Measurements from ENCODE around the gene SYNGR1.

Gene SYNGR1

DNA sequence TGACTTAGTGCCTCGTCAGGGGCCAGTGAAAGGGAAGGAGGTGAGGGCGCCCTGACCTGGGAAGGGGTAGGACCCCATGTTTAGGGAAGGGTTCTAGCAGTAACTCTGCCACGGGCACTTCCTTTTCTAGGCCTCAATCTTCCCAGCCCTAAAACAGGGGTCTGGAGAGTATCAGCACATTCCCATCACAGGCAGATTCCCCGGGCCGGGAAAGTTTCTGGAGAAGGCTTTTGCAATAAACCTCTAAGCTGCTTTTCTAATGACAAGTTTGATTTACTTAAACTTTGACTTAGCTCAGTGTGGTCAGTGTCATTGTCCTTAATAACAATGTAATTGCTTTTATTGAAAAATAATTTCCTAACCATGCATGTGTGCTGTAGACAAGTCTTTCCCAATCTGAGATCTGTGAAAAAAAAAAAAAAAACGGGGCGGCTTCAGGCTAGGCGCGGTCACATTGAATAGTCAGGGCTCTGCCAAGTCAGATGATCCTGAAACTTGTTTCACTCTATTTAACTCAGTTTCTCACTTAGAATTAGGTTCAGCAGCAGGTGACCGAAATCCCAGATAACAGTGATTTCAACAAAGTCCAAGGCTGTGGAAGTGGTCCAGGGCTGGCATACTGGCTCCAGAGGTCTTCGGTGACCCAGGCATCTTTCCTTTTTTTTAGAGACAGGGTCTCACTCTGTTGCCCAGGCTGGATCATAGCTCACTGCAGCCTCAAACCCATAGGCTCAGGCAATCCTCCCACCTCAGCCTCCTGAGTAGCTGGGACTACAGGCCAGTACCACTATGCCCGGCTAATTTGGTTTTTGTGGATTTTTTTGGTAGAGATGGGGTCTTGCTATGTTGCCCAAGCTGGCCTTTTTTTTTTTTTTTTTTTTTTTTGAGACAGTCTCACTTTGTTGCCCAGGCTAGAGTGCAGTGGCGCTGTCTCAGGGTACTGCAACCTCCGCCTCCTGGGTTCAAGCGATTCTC is 30.3 kb downstream of the SYNGR1 start:
- Histone ChIP-seq H3K4me3 (IDR thresholded peaks at IDR 0.05; ENCODE audit: insufficient read depth, low read depth, low read length) (no peak overlapping the region), H3K4me1 (ENCODE audit: low read depth, poor library complexity, severe bottlenecking) (no peaks in the 10 kb centered on the region), H4K20me1 (ENCODE audit: insufficient read depth) (no peaks in the 10 kb centered on the region), H3K36me3 (ENCODE audit: insufficient read depth) (no peaks in the 10 kb centered on the region), H3K27ac (no peak overlapping the region), H3K4me2 (no peak overlapping the region), H2AFZ (ENCODE audit: low read depth) (no peak overlapping the region), H3K79me2 (ENCODE audit: insufficient read depth, low read depth) (no peaks in the 10 kb centered on the region), H3K9ac (no peak overlapping the region), H3K27me3 (ENCODE audit: insufficient read depth, low read depth) (no peaks in the 10 kb centered on the region)
- TF ChIP-seq, protein P1, sequence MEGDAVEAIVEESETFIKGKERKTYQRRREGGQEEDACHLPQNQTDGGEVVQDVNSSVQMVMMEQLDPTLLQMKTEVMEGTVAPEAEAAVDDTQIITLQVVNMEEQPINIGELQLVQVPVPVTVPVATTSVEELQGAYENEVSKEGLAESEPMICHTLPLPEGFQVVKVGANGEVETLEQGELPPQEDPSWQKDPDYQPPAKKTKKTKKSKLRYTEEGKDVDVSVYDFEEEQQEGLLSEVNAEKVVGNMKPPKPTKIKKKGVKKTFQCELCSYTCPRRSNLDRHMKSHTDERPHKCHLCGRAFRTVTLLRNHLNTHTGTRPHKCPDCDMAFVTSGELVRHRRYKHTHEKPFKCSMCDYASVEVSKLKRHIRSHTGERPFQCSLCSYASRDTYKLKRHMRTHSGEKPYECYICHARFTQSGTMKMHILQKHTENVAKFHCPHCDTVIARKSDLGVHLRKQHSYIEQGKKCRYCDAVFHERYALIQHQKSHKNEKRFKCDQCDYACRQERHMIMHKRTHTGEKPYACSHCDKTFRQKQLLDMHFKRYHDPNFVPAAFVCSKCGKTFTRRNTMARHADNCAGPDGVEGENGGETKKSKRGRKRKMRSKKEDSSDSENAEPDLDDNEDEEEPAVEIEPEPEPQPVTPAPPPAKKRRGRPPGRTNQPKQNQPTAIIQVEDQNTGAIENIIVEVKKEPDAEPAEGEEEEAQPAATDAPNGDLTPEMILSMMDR (conservative IDR thresholded peaks at IDR 0.05; ENCODE audit: low read depth, low read length): no peak

DNA sequence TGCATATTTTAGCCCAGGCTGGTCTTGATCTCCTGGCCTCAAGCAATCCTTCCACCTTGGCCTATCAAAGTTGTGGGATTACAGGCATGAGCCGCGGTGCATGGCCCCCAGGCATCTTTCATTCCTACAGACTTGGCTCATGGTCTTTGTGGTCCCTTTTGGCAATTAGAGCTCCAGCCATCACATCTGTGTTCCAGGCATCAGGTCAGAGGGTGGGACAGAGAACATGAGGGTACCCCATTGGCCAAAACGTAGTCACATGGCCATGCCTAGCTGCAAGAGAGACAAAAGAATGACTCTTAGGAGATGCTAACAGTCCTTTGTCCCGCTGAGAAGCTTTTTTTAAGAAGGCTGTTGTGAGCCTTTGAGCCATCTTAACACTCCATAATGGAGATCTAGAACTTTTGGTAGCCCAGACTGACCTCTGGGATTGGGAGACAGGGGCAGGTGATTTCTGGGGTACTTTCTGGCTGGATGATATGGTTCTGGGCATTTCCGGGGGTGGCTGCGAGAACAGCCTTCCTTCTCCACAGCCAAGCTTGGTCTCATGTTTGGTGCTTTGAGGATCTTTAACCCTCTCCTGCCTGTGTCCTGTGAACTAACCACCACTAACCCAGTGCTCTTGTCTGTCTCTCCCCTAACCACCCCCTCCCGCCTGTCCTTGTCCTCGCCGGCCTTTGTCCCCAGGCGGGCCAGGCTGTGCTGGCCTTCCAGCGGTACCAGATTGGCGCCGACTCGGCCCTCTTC is 31.4 kb downstream of the SYNGR1 start:
- no peaks in the 10 kb centered on the region for H3K36me3 ChIP-seq (ENCODE audit: insufficient read depth)
- H3K27me3 ChIP-seq (ENCODE audit: insufficient read depth, low read depth): no peaks in the 10 kb centered on the region
- H2AFZ ChIP-seq (ENCODE audit: low read depth): no peak overlapping the region
- H3K4me2 ChIP-seq: no peak overlapping the region
- TF ChIP-seq, protein P1 (conservative IDR thresholded peaks at IDR 0.05; ENCODE audit: low read depth, low read length): no peak
- no peak overlapping the region for H3K27ac ChIP-seq
- H3K4me3 ChIP-seq (IDR thresholded peaks at IDR 0.05; ENCODE audit: insufficient read depth, low read depth, low read length): no peak overlapping the region
- no peaks in the 10 kb centered on the region for H4K20me1 ChIP-seq (ENCODE audit: insufficient read depth)
- no peaks in the 10 kb centered on the region for H3K4me1 ChIP-seq (ENCODE audit: low read depth, poor library complexity, severe bottlenecking)
- no peaks in the 10 kb centered on the region for H3K79me2 ChIP-seq (ENCODE audit: insufficient read depth, low read depth)
- H3K9ac ChIP-seq: no peak overlapping the region

DNA sequence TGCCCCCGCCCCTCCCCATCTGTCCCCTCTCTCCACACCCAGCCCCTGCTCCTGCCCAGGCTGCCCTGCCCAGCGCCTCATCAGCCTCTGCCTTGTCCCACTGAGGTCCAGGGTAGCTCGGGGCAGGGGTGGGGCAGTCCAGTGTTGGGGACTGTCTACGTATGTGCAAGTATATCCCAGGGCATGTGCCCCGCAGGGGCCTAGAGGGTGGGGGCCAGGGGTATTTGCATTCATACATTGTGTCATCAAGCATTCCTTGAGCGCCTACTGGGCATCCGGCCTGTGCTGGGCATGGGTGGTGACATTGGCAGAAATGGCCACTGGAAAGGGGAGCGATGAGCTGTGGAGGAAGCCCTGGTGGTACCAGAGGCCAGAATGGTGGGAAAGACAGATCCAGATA is 32.1 kb downstream of the SYNGR1 start:
- TF ChIP-seq, protein P1 (conservative IDR thresholded peaks at IDR 0.05; ENCODE audit: low read depth, low read length): no peak
- no peak overlapping the region for H3K4me2 ChIP-seq
- no peaks in the 10 kb centered on the region for H3K27me3 ChIP-seq (ENCODE audit: insufficient read depth, low read depth)
- H4K20me1 ChIP-seq (ENCODE audit: insufficient read depth): no peaks in the 10 kb centered on the region
- H2AFZ ChIP-seq (ENCODE audit: low read depth): no peak overlapping the region
- no peak overlapping the region for H3K4me3 ChIP-seq (IDR thresholded peaks at IDR 0.05; ENCODE audit: insufficient read depth, low read depth, low read length)
- H3K27ac ChIP-seq: no peak overlapping the region
- no peaks in the 10 kb centered on the region for H3K79me2 ChIP-seq (ENCODE audit: insufficient read depth, low read depth)
- H3K9ac ChIP-seq: no peak overlapping the region
- no peaks in the 10 kb centered on the region for H3K36me3 ChIP-seq (ENCODE audit: insufficient read depth)
- no peaks in the 10 kb centered on the region for H3K4me1 ChIP-seq (ENCODE audit: low read depth, poor library complexity, severe bottlenecking)

DNA sequence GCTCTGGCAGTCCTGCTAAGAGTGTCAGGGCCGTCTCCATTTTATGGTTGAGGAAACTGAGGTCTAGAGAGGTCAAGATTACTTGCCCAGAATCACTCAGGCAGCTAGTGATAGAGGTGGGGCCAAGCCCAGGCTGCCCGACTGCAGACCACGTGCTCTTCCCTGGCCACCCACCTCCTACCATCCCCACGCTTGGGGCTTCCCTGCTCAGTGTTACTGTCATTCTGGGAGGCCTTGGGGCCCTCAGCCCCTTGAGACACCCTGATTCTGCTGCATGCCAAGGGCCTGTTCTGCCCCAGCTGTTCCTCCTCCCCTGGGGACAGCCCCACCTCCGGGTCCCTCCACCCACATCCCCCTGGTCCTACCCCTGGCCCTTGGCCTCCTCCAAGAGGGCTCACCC is 32.6 kb downstream of the SYNGR1 start:
- no peaks in the 10 kb centered on the region for H3K79me2 ChIP-seq (ENCODE audit: insufficient read depth, low read depth)
- no peak overlapping the region for H3K4me2 ChIP-seq
- H3K9ac ChIP-seq: no peak overlapping the region

More for the DNA sequence above, 32.6 kb downstream of the SYNGR1 start:
- TF ChIP-seq, protein P1 (conservative IDR thresholded peaks at IDR 0.05; ENCODE audit: low read depth, low read length): no peak
- Histone ChIP-seq H3K27me3 (ENCODE audit: insufficient read depth, low read depth) (no peaks in the 10 kb centered on the region), H2AFZ (ENCODE audit: low read depth) (no peak overlapping the region), H3K4me3 (IDR thresholded peaks at IDR 0.05; ENCODE audit: insufficient read depth, low read depth, low read length) (no peak overlapping the region), H4K20me1 (ENCODE audit: insufficient read depth) (no peaks in the 10 kb centered on the region), H3K36me3 (ENCODE audit: insufficient read depth) (no peaks in the 10 kb centered on the region), H3K4me1 (ENCODE audit: low read depth, poor library complexity, severe bottlenecking) (no peaks in the 10 kb centered on the region), H3K27ac (no peak overlapping the region)

Measured in KMS-11 (cell line).